ENCODE measurements around the gene CDKAL1.

- TF ChIP-seq CTCF (IDR thresholded peaks at IDR 0.05) (no peak), POLR2A (IDR thresholded peaks at IDR 0.05) (no peak)
Measured at GRCh38 chr6:20575704-20576451, 41.6 kb downstream of the CDKAL1 start.
